CD1c-positive myeloid dendritic cell (primary cell): Measurements from ENCODE around the gene AQP7.
"Not testable (repeated sequence)": the region's sequence is repeated elsewhere in the genome, so short reads cannot be mapped to it uniquely, and the experiment has no call there.

Source experiments
- DNase-seq: peaks from one replicate; pipeline ENCODE4 v3.0.0-alpha.2; 2016; ENCODE audit errors: extremely low spot score

AQP7 gene

GRCh38 chr9:33395159-33395879 is 7.0 kb downstream of the AQP7 start:
- not testable (repeated sequence) for DNase-seq

- DNase-seq, result not testable (repeated sequence)
Measured at GRCh38 chr9:33393986-33394385, 8.4 kb downstream of the AQP7 start.

- no peak for DNase-seq
Measured at GRCh38 chr9:33393581-33393980, 8.8 kb downstream of the AQP7 start.

- not testable (repeated sequence) for DNase-seq
Measured at GRCh38 chr9:33392591-33393021, 9.8 kb downstream of the AQP7 start.

- DNase-seq, result peak; percentile 33
Measured at GRCh38 chr9:33391111-33391771, 11.1 kb downstream of the AQP7 start.

- DNase-seq, result no peak
Measured at GRCh38 chr9:33388110-33388994, 14.0 kb downstream of the AQP7 start.

- not testable (repeated sequence) for DNase-seq
Measured at GRCh38 chr9:33386998-33387397, 15.4 kb downstream of the AQP7 start.

- DNase-seq, result not testable (repeated sequence)
Measured at GRCh38 chr9:33386641-33386996, 15.7 kb downstream of the AQP7 start.

- not testable (repeated sequence) for DNase-seq
Measured at GRCh38 chr9:33385979-33386640, 16.3 kb downstream of the AQP7 start.

- not testable (repeated sequence) for DNase-seq
Measured at GRCh38 chr9:33385536-33385935, 16.8 kb downstream of the AQP7 start.

- DNase-seq, result not testable (repeated sequence)
Measured at GRCh38 chr9:33383396-33383795, 19.0 kb downstream of the AQP7 start.

- DNase-seq, result not testable (repeated sequence)
Measured at GRCh38 chr9:33382397-33382796, 20.0 kb downstream of the AQP7 start.

GRCh38 chr9:33381231-33381791 is 21.1 kb downstream of the AQP7 start:
- no peak for DNase-seq

GRCh38 chr9:33380390-33381094 is 21.8 kb downstream of the AQP7 start:
- no peak for DNase-seq

GRCh38 chr9:33379666-33380389 is 22.5 kb downstream of the AQP7 start:
- DNase-seq, result no peak

GRCh38 chr9:33378121-33378795 is 24.1 kb downstream of the AQP7 start:
- DNase-seq, result no peak

GRCh38 chr9:33377089-33377715 is 25.2 kb downstream of the AQP7 start:
- DNase-seq, result no peak

- DNase-seq, result no peak
Measured at GRCh38 chr9:33375841-33376321, 26.5 kb downstream of the AQP7 start.
